Neural progenitor cell (in vitro differentiated cells): ENCODE results near the gene EIF4A3. TPM values are rescaled to one million over a fixed set of nuclear protein-coding genes. Genes with fewer than 3 reads are reported as not detected.

ENCODE experiments used
- DNase-seq: peaks from one replicate; pipeline ENCODE4 v3.0.0-alpha.2; 2016; ENCODE audit warnings: low spot score
- H2AFZ ChIP-seq: fragments of 200-600 bp; sonication (generic); replicated peaks from 2 replicates; pipeline ENCODE4 v1.6.1; 2016; ENCODE audit warnings: antibody characterized with exemption
- H3F3A ChIP-seq: fragments of 200-600 bp; sonication (generic); 2 replicates; pipeline ENCODE4 v1.6.1; 2016; ENCODE audit warnings: antibody characterized with exemption, low read depth
- H3K27ac ChIP-seq: fragments of 200-600 bp; sonication (generic); 2 replicates; pipeline ENCODE4 v1.5.1; 2016; ENCODE audit warnings: mild to moderate bottlenecking
- H3K27me3 ChIP-seq: fragments of 200-600 bp; sonication (generic); 2 replicates; pipeline ENCODE4 v1.6.1; 2016; ENCODE audit warnings: mild to moderate bottlenecking, moderate library complexity
- H3K36me3 ChIP-seq: fragments of 200-600 bp; sonication (generic); 2 replicates; pipeline ENCODE4 v1.5.1; 2016
- H3K4me1 ChIP-seq: fragments of 200-600 bp; sonication (generic); 2 replicates; pipeline ENCODE4 v1.6.1; 2016; ENCODE audit warnings: mixed run types
- H3K4me2 ChIP-seq: fragments of 200-600 bp; sonication (generic); 2 replicates; pipeline ENCODE4 v1.6.1; 2016
- H3K4me3 ChIP-seq: fragments of 200-600 bp; sonication (generic); 2 replicates; pipeline ENCODE4 v1.5.1; 2016
- H3K79me2 ChIP-seq: fragments of 200-600 bp; sonication (generic); 2 replicates; pipeline ENCODE4 v1.6.1; 2016; ENCODE audit warnings: low read depth
- H3K9ac ChIP-seq: fragments of 200-600 bp; sonication (generic); 2 replicates; pipeline ENCODE4 v1.6.1; 2016
- H3K9me3 ChIP-seq: fragments of 200-600 bp; sonication (generic); 2 replicates; pipeline ENCODE4 v1.5.1; 2016; ENCODE audit warnings: low read depth
- H4K20me1 ChIP-seq: fragments of 200-600 bp; sonication (generic); 2 replicates; pipeline ENCODE4 v1.6.1; 2016; ENCODE audit warnings: low read depth
- H3K27ac Mint-ChIP-seq: 3 replicates; pipeline ENCODE4 v1.8.0; 2021; ENCODE audit warnings: mixed read lengths
- H3K27me3 Mint-ChIP-seq: 2 replicates; pipeline ENCODE4 v1.8.0; 2022; ENCODE audit warnings: low read depth, mild to moderate bottlenecking, inconsistent platforms, moderate library complexity, mixed read lengths; ENCODE audit not compliant: insufficient read depth
- H3K36me3 Mint-ChIP-seq: 3 replicates; pipeline ENCODE4 v1.8.0; 2021; ENCODE audit warnings: mixed read lengths
- H3K4me1 Mint-ChIP-seq: 3 replicates; pipeline ENCODE4 v1.8.0; 2021; ENCODE audit warnings: mixed read lengths
- H3K4me3 Mint-ChIP-seq: 3 replicates; pipeline ENCODE4 v1.8.0; 2021; ENCODE audit warnings: mild to moderate bottlenecking, moderate library complexity, mixed read lengths
- H3K9me3 Mint-ChIP-seq: 3 replicates; pipeline ENCODE4 v1.8.0; 2020; ENCODE audit warnings: mixed read lengths
- CTCF ChIP-seq: fragments of 200-600 bp; sonication (generic); IDR thresholded peaks from 2 replicates; pipeline ENCODE4 v1.5.1; 2017; ENCODE audit warnings: antibody characterized with exemption, mild to moderate bottlenecking
- EZH2 ChIP-seq: fragments of 200-600 bp; sonication (generic); IDR thresholded peaks from 2 replicates; pipeline ENCODE4 v1.6.1; 2017; ENCODE audit warnings: antibody characterized with exemption, mild to moderate bottlenecking, moderate library complexity
- EZH2phosphoT487 ChIP-seq: fragments of 200-600 bp; sonication (generic); IDR thresholded peaks from 2 replicates; pipeline ENCODE4 v1.6.1; 2017; ENCODE audit warnings: antibody characterized with exemption
- total RNA-seq: library from RNA; depleted of rRNA; stranded (reverse); fragments of >200 nt; gene quantifications from 2 replicates; pipeline ENCODE4 v1.2.3, GENCODE V29; 2015; ENCODE audit warnings: low replicate concordance

EIF4A3 gene
- total RNA-seq, 1 donor from 2014 or later, result 102 TPM

- Histone ChIP-seq H2AFZ (no peak overlapping the region), H3K9ac (no peak overlapping the region), H3K4me3 (no peak overlapping the region), H3K79me2 (no peaks in the 10 kb centered on the region), H3K27ac (no peak overlapping the region), H3K4me1 (peaks cover 10% of the 10 kb centered on the region), H3K9me3 (no peaks in the 10 kb centered on the region), H3K4me2 (no peak overlapping the region), H4K20me1 (no peaks in the 10 kb centered on the region), H3K36me3 (no peaks in the 10 kb centered on the region), H3K27me3 (no peaks in the 10 kb centered on the region), H3F3A (no peaks in the 10 kb centered on the region)
- TF ChIP-seq CTCF, result no peak
- TF ChIP-seq EZH2phosphoT487, result no peak
- TF ChIP-seq EZH2, result no peak
- no peak for DNase-seq
- Mint-ChIP-seq H3K36me3 (peaks cover 20% of the 10 kb centered on the region), H3K9me3 (peaks cover 11% of the 10 kb centered on the region), H3K27ac (no peak overlapping the region), H3K4me1 (peaks cover 14% of the 10 kb centered on the region), H3K27me3 (no peaks in the 10 kb centered on the region), H3K4me3 (no peak overlapping the region)
Measured at GRCh38 chr17:80115159-80115558, 31.8 kb downstream of the EIF4A3 start.

GRCh38 chr17:80114758-80115157 lies 32.2 kb downstream of the EIF4A3 start:
- Mint-ChIP-seq H3K27ac (no peak overlapping the region), H3K4me1 (peaks cover 14% of the 10 kb centered on the region), H3K27me3 (no peaks in the 10 kb centered on the region), H3K4me3 (no peak overlapping the region), H3K36me3 (peaks cover 20% of the 10 kb centered on the region), H3K9me3 (peaks cover 11% of the 10 kb centered on the region)
- no peaks in the 10 kb centered on the region for H4K20me1 ChIP-seq
- H3K4me1 ChIP-seq, result peaks cover 10% of the 10 kb centered on the region
- H2AFZ ChIP-seq, result no peak overlapping the region
- no peak for TF ChIP-seq EZH2phosphoT487
- TF ChIP-seq CTCF, result no peak
- TF ChIP-seq EZH2, result no peak
- H3K9ac ChIP-seq, result no peak overlapping the region
- no peaks in the 10 kb centered on the region for H3F3A ChIP-seq
- no peaks in the 10 kb centered on the region for H3K9me3 ChIP-seq
- H3K4me3 ChIP-seq, result no peak overlapping the region
- H3K27ac ChIP-seq, result no peak overlapping the region
- DNase-seq, result no peak
- no peak overlapping the region for H3K4me2 ChIP-seq
- no peaks in the 10 kb centered on the region for H3K79me2 ChIP-seq
- no peaks in the 10 kb centered on the region for H3K36me3 ChIP-seq
- no peaks in the 10 kb centered on the region for H3K27me3 ChIP-seq

DNA sequence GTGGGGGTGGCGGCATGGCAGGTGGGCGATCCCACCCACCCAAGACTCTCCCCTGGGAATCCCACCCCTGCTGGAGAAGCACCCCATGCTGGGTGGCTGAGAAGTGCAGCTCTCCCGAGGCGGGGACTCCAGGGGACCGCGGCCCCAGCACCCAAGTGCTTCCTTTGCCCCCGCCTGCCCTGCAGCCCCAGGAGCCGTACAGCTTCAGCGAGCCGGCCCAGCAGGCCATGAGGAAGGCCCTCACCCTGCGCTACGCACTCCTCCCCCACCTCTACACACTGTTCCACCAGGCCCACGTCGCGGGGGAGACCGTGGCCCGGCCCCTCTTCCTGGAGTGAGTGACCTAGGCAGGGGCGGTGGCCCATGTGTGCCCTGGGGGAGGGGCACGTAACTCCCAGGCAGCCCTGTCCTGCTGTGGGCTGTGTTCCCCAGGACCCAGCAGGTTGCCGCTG lies 33.9 kb downstream of the EIF4A3 start:
- Mint-ChIP-seq H3K27ac (no peak overlapping the region), H3K4me1 (peaks cover 11% of the 10 kb centered on the region), H3K27me3 (no peaks in the 10 kb centered on the region), H3K36me3 (peaks cover 20% of the 10 kb centered on the region), H3K4me3 (no peak overlapping the region), H3K9me3 (peaks cover 11% of the 10 kb centered on the region)
- no peak overlapping the region for H2AFZ ChIP-seq
- DNase-seq, result no peak
- H3K79me2 ChIP-seq, result no peaks in the 10 kb centered on the region
- no peaks in the 10 kb centered on the region for H3K9me3 ChIP-seq
- no peak overlapping the region for H3K9ac ChIP-seq
- no peaks in the 10 kb centered on the region for H3F3A ChIP-seq
- no peaks in the 10 kb centered on the region for H3K27me3 ChIP-seq
- TF ChIP-seq EZH2phosphoT487 (no peak), CTCF (no peak), EZH2 (no peak)
- no peaks in the 10 kb centered on the region for H3K36me3 ChIP-seq
- H3K4me3 ChIP-seq, result no peak overlapping the region
- no peak overlapping the region for H3K27ac ChIP-seq
- H4K20me1 ChIP-seq, result no peaks in the 10 kb centered on the region
- H3K4me1 ChIP-seq, result peaks cover 10% of the 10 kb centered on the region
- H3K4me2 ChIP-seq, result no peak overlapping the region
